GM21825 (cell line): ENCODE results near the gene FIZ1.
A peak's percentile ranks its signal among the peaks of the same experiment; 100 is the strongest.

Source experiments
- ATAC-seq: cut with Tn5 transposase; IDR thresholded peaks from one replicate; pipeline ENCODE4 v1.9.1; 2021; ENCODE audit warnings: mild to moderate bottlenecking, moderate library complexity; ENCODE audit not compliant: unreplicated experiment

FIZ1 gene

GRCh38 chr19:55599468-55599841 lies at the start of gene FIZ1:
FIZ1 (minus strand) TSS chr19:55599517; CDS start chr19:55597865, 1,652 bp downstream.
- peak; percentile 42 for ATAC-seq

DNA sequence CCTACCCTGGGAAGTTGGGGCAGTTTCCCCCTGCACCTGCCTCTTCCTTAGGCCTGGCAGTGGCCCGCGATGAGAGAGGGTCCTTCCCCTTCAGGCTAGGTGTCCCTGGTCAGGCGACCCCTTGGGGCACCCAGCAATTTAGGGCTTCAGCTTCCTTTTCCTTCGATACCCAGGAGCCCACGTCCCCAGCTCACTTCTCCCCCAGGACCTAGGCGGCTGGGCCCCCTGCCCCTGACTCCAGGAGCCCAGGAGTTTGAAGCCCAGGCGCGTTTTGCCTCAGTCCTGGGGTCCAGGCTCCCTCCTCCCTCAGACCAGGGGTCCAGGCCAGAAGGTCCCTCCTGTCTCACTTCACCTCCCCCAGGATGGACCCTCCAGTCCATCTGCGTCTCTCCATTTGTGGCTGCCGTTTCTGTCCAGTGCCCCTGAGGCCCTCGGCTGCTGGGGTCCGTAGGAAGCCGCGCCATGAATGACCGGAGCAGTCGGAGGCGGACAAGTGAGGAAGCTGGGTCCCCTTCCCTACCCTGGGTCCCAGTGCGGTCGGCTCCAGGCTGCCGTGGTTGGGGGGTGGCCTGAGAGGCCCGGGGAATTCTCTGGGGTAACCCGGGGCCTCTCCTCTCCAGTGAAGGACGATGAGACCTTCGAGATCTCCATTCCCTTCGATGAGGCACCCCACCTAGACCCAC lies 49.4 kb upstream of the FIZ1 start:
- no peak for ATAC-seq

DNA sequence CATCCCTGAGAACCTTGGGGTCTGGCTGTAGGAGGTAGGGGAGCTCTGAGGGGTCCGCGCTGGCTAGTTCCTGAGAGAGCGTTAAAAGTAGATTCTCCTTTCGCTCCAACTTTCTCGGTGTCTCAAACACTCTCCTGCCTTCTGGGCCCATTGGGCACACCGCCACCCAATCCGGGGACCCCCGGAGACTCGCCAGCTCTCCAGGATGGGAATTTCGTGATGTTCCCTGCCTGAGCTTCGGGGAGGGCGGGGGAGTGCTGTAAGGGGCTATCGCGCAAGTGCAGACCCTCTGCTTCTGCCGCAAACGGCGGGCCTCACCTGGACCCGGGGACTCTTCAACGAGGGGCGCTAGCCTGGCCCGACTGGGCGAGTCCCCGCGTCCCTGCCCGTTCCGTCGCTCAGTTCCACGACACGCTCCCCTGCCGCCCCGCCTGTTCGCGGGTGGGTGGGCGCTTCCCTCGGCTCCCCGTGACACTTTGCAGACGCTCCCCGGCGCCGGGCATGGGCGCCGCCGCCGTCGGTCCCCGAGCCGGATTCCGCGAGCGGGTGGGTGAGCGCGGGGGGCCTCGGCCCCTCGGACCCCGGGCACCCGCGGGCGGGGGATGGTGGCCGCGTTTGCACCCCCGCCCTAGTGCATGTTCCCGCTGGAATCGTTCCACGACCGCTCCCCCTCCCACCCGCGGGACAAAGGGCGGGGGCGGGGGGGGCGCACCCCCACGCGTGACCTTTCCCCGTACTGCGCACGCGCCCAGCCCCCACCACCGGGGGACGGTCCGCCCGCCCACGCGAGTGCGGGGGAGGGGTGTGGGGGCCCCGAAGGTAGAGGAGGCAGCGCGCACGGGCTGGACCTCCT lies 48.6 kb upstream of the FIZ1 start, which contains the start of gene CCDC106:
TSS of gene CCDC106 (plus strand) at position 481 of the 853 bp plus-strand sequence. CDS start 835 bp downstream, outside the sequence.
- ATAC-seq = no peak

DNA sequence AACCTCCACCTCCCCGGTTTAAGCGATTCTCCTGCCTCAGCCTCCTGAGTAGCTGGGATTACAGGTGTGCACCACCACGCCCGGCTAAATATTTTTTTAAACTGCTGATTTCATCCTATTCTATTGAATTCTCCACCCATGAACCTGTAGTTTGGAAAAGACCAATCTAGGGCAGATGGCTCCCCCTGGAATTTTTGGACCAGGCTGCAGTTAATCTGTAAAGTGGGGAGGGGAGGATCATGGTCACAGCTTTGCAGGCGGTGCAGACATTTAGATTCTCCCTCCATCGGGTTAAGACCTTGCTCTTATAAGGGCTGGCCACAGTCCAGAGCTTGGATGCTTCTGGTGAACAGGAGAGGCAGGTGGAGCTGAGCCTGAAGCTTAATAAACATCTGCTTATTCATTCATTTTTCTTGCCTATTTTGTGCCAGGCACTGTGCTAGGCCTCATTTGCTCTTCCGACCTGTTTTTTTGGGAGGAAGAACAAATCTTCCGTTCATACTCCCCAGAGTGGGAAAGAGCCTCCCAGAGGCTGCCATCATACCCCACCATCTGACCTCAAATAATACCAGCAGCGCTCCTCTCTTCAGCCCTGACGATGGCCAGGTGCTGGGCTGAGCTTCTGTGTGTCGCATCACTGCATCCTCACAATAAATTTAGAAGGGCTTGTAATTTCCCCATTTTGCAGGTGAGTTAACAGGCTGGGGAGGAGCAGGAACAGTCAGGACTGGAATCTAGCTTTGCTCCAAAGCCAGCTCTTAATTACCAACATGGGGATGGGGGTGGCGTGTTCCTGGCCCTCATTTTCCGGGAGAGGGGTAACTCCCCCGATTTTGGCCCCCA lies 47.8 kb upstream of the FIZ1 start:
- no peak for ATAC-seq

GRCh38 chr19:55645512-55645881 lies 46.2 kb upstream of the FIZ1 start:
- no peak for ATAC-seq

- no peak for ATAC-seq
Observed at GRCh38 chr19:55644842-55645511, 45.7 kb upstream of the FIZ1 start.

DNA sequence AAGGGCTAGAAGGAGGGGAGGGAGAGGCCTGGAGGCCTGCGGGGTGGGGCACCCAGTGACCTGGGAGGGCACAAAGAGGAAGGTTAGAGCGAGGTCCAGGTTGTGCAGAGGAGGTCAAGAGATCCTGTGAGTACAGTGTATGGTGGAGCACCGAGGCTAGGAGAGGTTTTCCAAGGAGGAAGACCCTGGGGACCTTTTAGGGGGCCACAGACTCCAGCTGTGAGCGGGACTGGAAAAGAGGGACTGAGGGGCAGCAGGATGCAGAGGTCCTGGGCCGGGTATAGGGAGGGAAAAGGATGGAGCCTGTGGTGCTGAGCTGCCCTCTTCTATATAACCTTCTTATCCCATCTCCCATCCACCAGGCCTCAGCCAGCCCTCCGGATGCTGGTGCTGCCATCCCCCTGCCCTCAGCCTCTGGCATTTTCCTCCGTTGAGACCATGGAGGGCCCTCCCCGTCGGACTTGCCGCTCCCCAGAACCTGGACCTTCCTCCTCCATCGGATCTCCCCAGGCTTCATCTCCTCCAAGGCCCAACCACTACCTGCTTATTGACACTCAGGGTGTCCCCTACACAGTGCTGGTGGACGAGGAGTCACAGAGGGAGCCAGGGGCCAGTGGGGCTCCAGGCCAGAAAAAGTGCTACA lies 45.0 kb upstream of the FIZ1 start:
- ATAC-seq = no peak

- no peak for ATAC-seq
Observed at GRCh38 chr19:55643887-55644176, 44.5 kb upstream of the FIZ1 start.

DNA sequence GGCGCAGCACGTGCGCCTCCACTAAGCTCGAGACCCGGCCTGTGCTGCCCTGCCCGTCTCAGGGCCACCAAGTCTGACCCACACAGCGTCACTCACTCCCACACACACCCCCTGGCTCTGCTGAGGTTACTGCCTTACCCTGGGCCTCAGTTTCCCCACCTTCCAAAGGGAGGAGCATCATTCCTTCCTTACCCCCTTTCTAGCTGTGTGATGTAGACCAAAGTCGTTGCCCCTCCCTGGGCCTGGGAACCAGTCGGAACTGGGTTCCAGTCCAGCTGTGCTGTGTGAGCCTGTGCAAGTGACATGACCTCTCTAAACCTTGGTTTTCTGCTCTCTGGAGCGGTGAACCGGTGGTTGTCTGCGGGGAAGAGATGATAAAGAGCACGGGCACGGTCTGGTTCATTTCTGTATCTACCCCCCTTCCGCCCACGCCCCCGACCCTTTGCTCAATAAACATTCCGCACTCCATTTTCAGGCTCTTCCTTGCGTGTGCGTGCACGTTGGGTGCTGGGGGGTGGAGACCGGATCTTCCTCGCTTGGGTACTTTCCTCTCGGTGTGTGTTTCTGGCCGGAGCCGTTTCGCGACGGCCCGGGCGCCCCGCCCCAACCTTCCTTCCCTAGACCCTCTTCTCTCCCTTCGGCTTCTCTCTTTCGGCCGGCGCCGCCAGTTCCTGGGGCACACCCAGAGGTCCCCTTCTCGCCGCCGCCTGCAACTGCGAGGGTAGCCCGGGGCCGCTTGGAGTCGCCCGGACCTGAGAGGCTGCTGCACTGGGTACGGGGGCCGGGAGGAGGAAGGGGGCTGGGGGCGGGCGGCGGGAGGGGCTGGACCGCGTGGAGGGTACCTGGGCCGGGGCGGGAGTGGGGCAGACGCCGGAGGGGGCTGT lies 43.9 kb upstream of the FIZ1 start, which contains the start of gene ZNF581:
TSS of gene ZNF581 (plus strand) at position 647 of the 884 bp plus-strand sequence. CDS start 923 bp downstream, outside the sequence.
- no peak for ATAC-seq

DNA sequence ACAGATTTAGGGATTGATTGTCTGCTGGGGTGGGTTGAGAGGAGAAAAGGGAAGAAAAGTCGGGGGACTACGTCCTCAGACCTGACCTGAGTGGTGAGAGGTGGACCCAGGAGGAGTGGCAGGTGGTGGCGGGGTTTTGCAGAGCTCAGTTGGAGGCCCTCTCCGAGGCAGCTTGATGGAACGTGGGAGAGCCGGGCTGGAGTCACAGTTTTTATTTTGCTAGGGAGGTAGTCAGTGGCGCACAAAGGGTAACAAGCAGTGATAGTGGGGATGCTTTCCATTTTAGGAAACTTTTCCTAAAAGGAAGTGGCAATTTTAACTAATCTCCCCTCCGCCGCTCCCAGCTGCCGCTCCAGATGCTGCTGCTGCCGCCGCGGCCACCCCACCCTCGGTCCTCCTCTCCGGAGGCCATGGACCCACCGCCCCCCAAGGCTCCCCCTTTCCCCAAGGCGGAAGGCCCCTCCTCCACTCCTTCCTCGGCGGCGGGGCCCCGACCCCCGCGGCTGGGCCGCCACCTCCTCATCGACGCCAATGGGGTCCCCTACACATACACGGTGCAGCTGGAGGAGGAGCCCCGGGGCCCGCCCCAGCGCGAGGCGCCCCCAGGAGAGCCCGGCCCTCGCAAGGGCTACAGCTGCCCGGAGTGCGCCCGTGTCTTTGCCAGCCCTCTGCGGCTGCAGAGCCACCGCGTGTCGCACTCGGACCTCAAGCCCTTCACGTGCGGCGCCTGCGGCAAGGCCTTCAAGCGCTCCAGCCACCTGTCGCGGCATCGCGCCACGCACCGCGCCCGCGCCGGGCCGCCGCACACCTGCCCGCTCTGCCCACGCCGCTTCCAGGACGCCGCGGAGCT lies 43.1 kb upstream of the FIZ1 start:
- no peak for ATAC-seq

GRCh38 chr19:55641426-55642152 lies 42.3 kb upstream of the FIZ1 start:
- ATAC-seq = no peak

- ATAC-seq = peak; percentile 39
Observed at GRCh38 chr19:55640577-55641425, 41.5 kb upstream of the FIZ1 start, which contains the start of gene ZNF580. ZNF580 (plus strand) TSS chr19:55641002; CDS start chr19:55642509, 1,507 bp downstream.

DNA sequence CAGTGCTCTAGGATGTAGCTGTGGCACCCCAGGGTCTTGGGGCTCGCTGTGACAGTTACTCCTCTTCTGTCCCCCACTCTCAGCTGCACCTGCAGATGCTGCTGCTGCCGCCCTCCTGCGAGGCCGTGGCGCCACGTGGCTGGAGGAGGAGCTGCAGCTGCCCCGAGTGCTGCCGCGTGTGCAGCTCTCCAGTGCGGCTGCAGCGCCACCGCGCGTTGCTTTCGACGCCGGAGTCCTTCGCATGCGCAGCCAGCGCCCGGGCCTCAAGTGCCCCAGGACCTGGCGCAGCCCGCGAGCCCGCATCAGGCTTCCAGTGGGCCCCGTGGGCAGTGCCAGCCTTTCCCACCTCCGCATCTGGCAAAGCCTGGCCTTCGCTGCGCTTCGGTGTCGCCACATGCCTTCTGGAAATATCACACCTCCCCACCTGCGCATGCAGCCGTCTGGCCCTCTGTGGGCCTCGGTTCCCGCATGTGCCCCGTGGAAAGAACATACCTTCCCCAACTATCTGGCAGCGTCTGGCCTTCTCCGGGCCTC lies 40.8 kb upstream of the FIZ1 start:
- ATAC-seq = no peak

DNA sequence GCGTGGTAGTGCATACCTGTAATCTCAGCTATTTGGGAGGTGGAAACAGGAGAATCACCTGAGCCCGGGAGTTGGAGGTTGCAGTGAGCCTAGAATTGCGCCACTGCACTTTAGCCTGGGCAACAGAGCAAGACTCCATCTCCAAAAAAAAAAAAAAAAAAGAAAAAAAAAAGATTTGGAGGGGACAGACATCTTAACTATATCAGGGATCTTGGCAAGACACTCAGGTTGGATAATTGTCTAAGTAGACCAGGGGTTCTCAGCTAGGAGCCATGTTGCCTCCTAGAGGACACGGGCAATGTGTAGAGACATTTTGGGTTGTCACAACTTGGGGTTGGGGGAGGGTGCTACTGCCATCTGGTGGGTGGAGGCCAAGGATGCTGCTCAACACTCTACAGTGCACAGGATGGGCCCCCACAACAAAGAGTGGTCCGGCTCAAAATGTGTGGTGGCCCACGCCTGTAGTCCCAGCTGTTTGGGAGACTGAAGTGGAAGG lies 39.6 kb upstream of the FIZ1 start:
- ATAC-seq = no peak

DNA sequence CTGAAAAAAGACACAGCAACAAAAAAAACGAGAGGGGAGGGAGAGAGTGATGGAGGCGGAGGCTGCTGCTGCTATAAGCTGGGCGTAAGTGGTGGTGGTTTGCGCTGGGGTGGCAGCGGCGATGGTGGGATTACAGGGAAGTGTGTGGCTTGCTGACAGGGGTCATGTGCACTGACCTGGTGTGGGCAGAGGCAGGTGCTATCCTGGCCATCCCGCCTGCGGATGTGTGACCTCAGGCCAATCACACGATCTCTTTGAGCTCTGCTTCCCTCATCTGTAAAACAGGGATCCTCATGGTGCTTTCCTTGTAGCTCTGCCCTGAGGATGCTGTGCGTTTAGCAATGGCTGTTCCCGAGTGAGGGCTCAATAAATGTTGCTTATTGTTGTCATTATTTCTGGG lies 38.2 kb upstream of the FIZ1 start:
- ATAC-seq = no peak

GRCh38 chr19:55636723-55637122 lies 37.4 kb upstream of the FIZ1 start:
- no peak for ATAC-seq
